SK-N-SH treated with all-trans-retinoic acid at 6 μM for 48 hours (cell line): Measurements from ENCODE around the gene DIDO1.

Experiments
- ATAC-seq: fragments of 200-7000 bp; cut with Tn5 transposase; 3 replicates; pipeline ENCODE4 v1.9.1; 2020; ENCODE audit warnings: mild to moderate bottlenecking, moderate library complexity
- ARNTL ChIP-seq: fragments of 450-650 bp; formaldehyde crosslinking; IDR thresholded peaks from 2 replicates; pipeline ENCODE4 v1.5.0; 2020; ENCODE audit warnings: low read depth, mild to moderate bottlenecking, moderate library complexity, borderline replicate concordance
- CREB5 ChIP-seq: fragments of 250-450 bp; sonication (Bioruptor Pico); IDR thresholded peaks from 2 replicates; pipeline ENCODE4 v1.5.1; 2020; ENCODE audit warnings: low read depth, mild to moderate bottlenecking, moderate library complexity
- CSDC2 ChIP-seq: fragments of 250-450 bp; sonication (Bioruptor Pico); IDR thresholded peaks from 2 replicates; pipeline ENCODE4 v1.5.0; 2020; ENCODE audit warnings: mild to moderate bottlenecking, moderate library complexity
- ESRRG ChIP-seq: fragments of 250-450 bp; sonication (Bioruptor Pico); IDR thresholded peaks from 2 replicates; pipeline ENCODE4 v1.6.1; 2021; ENCODE audit warnings: mild to moderate bottlenecking
- GLIS3 ChIP-seq: fragments of 250-450 bp; sonication (Bioruptor Pico); IDR thresholded peaks from 2 replicates; pipeline ENCODE4 v1.5.0; 2020; ENCODE audit warnings: mild to moderate bottlenecking, moderate library complexity
- ISL1 ChIP-seq: fragments of 250-450 bp; sonication (Bioruptor Pico); IDR thresholded peaks from 2 replicates; pipeline ENCODE4 v2.1.2; 2022; ENCODE audit warnings: mild to moderate bottlenecking, moderate library complexity
- OSR1 ChIP-seq: fragments of 250-450 bp; sonication (Bioruptor Pico); IDR thresholded peaks from 2 replicates; pipeline ENCODE4 v1.8.0; 2022; ENCODE audit warnings: moderate library complexity, mild to moderate bottlenecking, inconsistent platforms
- PATZ1 ChIP-seq: fragments of 250-450 bp; sonication (Bioruptor Pico); IDR thresholded peaks from 2 replicates; pipeline ENCODE4 v1.8.0; 2020; ENCODE audit warnings: mild to moderate bottlenecking, moderate library complexity, borderline replicate concordance
- POU6F1 ChIP-seq: fragments of 250-450 bp; sonication (Bioruptor Pico); IDR thresholded peaks from 2 replicates; pipeline ENCODE4 v1.8.0; 2021; ENCODE audit warnings: low read depth, mild to moderate bottlenecking, moderate library complexity, borderline replicate concordance
- PPARA ChIP-seq: fragments of 250-450 bp; sonication (Bioruptor Pico); IDR thresholded peaks from 2 replicates; pipeline ENCODE4 v1.5.0; 2020; ENCODE audit warnings: mild to moderate bottlenecking, borderline replicate concordance
- RARB ChIP-seq: fragments of 250-450 bp; sonication (Bioruptor Pico); IDR thresholded peaks from 2 replicates; pipeline ENCODE4 v1.8.0; 2021; ENCODE audit warnings: mild to moderate bottlenecking, moderate library complexity
- SNAI2 ChIP-seq: fragments of 250-450 bp; sonication (Bioruptor Pico); IDR thresholded peaks from 2 replicates; pipeline ENCODE4 v1.5.0; 2020; ENCODE audit warnings: mild to moderate bottlenecking, moderate library complexity
- TCF4 ChIP-seq: fragments of 250-450 bp; sonication (Bioruptor Pico); IDR thresholded peaks from 2 replicates; pipeline ENCODE4 v1.8.0; 2021; ENCODE audit warnings: mild to moderate bottlenecking, moderate library complexity, borderline replicate concordance
- TOX ChIP-seq: fragments of 250-450 bp; sonication (Bioruptor Pico); IDR thresholded peaks from 2 replicates; pipeline ENCODE4 v1.8.0; 2021; ENCODE audit warnings: mild to moderate bottlenecking, moderate library complexity, borderline replicate concordance
- ZC3H10 ChIP-seq: fragments of 250-450 bp; sonication (Bioruptor Pico); IDR thresholded peaks from 2 replicates; pipeline ENCODE4 v1.5.1; 2021; ENCODE audit warnings: mild to moderate bottlenecking, moderate library complexity
- ZFP3 ChIP-seq: fragments of 250-450 bp; sonication (Bioruptor Pico); IDR thresholded peaks from 2 replicates; pipeline ENCODE4 v1.5.0; 2020; ENCODE audit warnings: mild to moderate bottlenecking, moderate library complexity
- ZNF565 ChIP-seq: fragments of 450-650 bp; formaldehyde crosslinking; conservative IDR thresholded peaks from 2 replicates; pipeline ENCODE4 v1.5.0; 2020; ENCODE audit warnings: low read depth, mild to moderate bottlenecking, moderate library complexity
- TF ChIP-seq, protein P1 (sequence below): fragments of 250-450 bp; sonication (Bioruptor Pico); IDR thresholded peaks from 2 replicates; pipeline ENCODE4 v1.5.1; 2021; ENCODE audit warnings: mild to moderate bottlenecking, moderate library complexity
- TF ChIP-seq, protein P2 (sequence below): fragments of 250-450 bp; sonication (Bioruptor Pico); IDR thresholded peaks from 2 replicates; pipeline ENCODE4 v1.5.0; 2020; ENCODE audit warnings: mild to moderate bottlenecking, moderate library complexity

The DIDO1 gene

DNA sequence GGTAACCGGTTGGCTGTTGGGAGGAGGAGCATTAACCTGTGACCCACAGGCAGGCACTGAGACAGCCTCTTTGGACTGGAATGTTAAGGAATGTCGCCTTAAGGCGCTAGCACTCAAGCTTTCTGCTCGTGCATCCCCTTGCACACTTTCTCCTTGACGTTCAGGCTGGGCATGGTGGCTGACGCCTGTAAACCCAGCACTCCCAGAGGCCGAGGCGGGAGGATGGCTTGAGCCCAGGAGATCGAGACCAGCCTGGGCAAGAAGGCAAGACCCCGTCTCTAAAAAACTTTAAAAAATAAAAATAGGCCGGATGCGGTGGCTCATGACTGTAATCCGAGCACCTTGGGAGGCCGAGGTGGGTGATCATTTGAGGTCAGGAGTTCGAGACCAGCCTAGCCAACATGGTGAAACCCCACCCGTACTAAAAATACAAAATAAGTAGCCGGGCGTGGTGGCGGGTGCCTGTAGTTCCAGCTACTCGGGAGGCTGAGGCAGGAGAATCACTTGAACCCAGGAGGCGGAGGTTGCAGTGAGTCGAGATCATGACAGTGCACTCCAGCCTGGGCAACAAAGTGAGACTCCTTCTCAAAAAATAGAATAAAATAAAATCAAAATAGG is 9.8 kb upstream of the DIDO1 start:
- ATAC-seq = no peak
- TF ChIP-seq ZNF565 = no peak
- TF ChIP-seq CREB5 (CRISPR knock-in tag) = no peak
- TF ChIP-seq CSDC2 (CRISPR knock-in tag) = no peak
- TF ChIP-seq OSR1 (CRISPR knock-in tag) = no peak
- no peak for TF ChIP-seq TOX
- TF ChIP-seq PPARA (CRISPR knock-in tag) = no peak
- TF ChIP-seq SNAI2 (CRISPR knock-in tag) = no peak
- TF ChIP-seq, protein P1, sequence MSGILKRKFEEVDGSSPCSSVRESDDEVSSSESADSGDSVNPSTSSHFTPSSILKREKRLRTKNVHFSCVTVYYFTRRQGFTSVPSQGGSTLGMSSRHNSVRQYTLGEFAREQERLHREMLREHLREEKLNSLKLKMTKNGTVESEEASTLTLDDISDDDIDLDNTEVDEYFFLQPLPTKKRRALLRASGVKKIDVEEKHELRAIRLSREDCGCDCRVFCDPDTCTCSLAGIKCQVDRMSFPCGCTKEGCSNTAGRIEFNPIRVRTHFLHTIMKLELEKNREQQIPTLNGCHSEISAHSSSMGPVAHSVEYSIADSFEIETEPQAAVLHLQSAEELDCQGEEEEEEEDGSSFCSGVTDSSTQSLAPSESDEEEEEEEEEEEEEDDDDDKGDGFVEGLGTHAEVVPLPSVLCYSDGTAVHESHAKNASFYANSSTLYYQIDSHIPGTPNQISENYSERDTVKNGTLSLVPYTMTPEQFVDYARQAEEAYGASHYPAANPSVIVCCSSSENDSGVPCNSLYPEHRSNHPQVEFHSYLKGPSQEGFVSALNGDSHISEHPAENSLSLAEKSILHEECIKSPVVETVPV (CRISPR knock-in tag) = no peak
- TF ChIP-seq, protein P2, sequence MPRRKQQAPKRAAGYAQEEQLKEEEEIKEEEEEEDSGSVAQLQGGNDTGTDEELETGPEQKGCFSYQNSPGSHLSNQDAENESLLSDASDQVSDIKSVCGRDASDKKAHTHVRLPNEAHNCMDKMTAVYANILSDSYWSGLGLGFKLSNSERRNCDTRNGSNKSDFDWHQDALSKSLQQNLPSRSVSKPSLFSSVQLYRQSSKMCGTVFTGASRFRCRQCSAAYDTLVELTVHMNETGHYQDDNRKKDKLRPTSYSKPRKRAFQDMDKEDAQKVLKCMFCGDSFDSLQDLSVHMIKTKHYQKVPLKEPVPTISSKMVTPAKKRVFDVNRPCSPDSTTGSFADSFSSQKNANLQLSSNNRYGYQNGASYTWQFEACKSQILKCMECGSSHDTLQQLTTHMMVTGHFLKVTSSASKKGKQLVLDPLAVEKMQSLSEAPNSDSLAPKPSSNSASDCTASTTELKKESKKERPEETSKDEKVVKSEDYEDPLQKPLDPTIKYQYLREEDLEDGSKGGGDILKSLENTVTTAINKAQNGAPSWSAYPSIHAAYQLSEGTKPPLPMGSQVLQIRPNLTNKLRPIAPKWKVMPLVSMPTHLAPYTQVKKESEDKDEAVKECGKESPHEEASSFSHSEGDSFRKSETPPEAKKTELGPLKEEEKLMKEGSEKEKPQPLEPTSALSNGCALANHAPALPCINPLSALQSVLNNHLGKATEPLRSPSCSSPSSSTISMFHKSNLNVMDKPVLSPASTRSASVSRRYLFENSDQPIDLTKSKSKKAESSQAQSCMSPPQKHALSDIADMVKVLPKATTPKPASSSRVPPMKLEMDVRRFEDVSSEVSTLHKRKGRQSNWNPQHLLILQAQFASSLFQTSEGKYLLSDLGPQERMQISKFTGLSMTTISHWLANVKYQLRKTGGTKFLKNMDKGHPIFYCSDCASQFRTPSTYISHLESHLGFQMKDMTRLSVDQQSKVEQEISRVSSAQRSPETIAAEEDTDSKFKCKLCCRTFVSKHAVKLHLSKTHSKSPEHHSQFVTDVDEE (CRISPR knock-in tag) = no peak
- no peak for TF ChIP-seq ESRRG
- TF ChIP-seq ISL1 (CRISPR knock-in tag) = no peak
- no peak for TF ChIP-seq PATZ1 (CRISPR knock-in tag)
- no peak for TF ChIP-seq RARB (CRISPR knock-in tag)
- TF ChIP-seq ARNTL (CRISPR knock-in tag) = no peak
- TF ChIP-seq ZC3H10 (CRISPR knock-in tag) = no peak
- no peak for TF ChIP-seq ZFP3 (CRISPR knock-in tag)

- TF ChIP-seq ZNF565 = no peak
- no peak for TF ChIP-seq OSR1 (CRISPR knock-in tag)
- TF ChIP-seq GLIS3 = no peak
- no peak for TF ChIP-seq TCF4 (CRISPR knock-in tag)
- TF ChIP-seq POU6F1 = no peak
- no peak for TF ChIP-seq ZC3H10 (CRISPR knock-in tag)
- no peak for TF ChIP-seq PATZ1 (CRISPR knock-in tag)
- TF ChIP-seq SNAI2 (CRISPR knock-in tag) = no peak
- ATAC-seq = no peak
Measured at GRCh38 chr20:62935204-62935967, 9.1 kb upstream of the DIDO1 start.
